GM18873 (cell line): ENCODE results near the gene GPC1.

Experiments used
- ATAC-seq: cut with Tn5 transposase; IDR thresholded peaks from one replicate; pipeline ENCODE4 v1.9.1; 2021; ENCODE audit warnings: mild to moderate bottlenecking, moderate library complexity, moderate number of reproducible peaks; ENCODE audit not compliant: unreplicated experiment, low FRiP score

GPC1 gene

DNA sequence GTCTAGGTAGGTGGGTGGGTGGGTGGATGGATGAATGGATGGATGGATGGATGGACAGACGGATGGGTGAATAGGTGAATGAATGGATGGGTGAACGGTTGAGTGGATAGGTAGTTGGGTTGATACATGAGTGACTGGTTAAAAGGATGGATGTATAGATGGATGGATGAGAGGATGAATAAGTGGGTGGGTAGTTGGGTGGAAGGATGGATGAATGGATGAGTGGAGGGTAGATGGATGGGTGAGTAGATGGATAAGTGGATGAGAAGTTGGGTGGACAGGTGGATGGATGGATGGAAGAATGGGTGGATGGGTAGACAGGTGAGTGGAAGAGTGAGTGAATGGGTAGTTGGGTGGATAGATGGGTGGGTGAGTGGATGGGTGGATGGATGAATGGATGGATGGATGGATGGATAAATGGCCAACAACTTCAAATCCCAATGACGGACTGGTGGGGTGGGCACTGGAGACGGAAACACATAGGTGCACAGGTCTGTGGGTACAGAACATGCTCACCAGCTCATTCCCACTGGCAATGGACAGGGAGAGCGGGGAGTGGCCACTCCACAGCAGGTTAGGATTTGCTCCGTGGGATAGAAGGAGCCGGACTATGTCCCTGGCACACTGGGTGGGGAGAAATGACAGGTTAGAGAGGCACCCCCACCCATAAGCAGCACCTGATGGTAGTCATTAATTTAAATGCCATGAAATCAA, 73.5 kb downstream of the GPC1 start:
- ATAC-seq = no peak

DNA sequence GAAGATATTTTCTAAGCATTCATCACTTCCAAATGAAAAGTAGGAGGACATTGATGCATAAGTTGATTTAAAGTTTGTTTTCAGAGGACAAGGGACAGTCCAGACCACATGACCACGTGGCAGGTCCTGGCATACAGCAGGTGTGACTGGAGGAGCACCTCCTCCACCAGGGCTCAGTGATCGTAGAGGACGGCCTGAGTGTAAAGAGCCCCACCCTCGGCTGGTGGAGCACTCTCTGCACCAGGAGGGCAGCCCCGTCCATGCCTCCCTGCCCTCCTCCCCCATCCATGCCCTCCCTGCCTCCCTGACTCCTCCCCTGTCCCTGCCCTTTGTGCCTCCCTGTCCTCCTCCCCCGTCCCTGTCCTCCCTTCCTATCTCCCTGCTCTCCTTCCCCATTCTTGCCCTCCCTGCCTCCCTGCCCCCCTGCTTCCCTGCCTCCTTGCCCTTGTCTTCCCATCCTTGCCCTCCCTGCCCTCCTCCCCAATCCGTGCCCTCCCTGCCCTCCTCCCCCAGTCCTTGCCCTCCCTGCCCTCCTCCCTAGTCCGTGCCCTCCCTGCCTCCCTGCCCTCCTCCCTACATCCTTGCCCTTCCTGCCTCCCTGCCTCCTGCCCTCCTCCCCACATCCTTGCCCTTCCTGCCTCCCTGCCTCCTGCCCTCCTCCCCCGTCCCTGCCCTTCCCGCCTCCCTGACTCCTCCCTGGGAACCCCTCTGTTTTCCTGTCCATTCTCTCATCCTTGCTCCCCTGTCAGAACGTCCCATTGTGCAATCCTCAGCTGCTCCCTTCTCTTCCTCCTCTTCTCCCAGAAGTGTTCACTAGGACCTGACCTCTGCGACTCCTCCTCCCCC, 74.4 kb downstream of the GPC1 start:
- no peak for ATAC-seq

DNA sequence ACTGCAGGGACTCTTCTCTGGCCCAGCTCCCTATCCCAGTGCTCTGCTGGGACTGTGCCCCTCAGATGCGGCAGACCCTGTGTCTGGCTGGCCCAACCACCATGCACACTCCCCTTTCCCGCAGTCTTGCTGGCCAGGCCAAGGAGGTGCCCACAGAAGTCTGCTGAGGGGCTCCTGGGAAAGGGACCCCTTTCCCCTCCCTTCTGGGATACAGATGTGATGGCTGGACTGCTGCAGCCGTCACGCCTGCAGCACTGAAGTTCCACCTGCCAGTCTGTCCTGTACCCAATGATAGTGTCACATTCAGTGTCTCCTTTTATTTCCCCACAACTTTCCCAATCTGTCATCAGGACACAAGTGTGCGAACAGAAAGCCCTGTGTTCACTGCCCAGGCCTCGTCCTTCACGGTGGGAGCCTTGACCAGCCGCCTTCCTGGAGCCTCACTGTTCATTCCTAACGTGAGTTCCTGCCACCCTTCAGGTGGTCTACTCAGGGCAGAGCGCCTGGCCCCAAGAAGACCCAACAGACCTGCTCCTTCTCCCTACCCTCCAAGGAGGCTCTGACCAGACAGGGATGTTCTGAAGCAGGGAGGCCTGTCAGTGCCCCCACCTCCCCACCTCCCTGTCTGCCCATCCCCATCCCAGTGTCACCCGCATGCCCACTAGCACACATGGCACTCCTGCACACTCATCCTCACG, 75.2 kb downstream of the GPC1 start:
- ATAC-seq = no peak

DNA sequence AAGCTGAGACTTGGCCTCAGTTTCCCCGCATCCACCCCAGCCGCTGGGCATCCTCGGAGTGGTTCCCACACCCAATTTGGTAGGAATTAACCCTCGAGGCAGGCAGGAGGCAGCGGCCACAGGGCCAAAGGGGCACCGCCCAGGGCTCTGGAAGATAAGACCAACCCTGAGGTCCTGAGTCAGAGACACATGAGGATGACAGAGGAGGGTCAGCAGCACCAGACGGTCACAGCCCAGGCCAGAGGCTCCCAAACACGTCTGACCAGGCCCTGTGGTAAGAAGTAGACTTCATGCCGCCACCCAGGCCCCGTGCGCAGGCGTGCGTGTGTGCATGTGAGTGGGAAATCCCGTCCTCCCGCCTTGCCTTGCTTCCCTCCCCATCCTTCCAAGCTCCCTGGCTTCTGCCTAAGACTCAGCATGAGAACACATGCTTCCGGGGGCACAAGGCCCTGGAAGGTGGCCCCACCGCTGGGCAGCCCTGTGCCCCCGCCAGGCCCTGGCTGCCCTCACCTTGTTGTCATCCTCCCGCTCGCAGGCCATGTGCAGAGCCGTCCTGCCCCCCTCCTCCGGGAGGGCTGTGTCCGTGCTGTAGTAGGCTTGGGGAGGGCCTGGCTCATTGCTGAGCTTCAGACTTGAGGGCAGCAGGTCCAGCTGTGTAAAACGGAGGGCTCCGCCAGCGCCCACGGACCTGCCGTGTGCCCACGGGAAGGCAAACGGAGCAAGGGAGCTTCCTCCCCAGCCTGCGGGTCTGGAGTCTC, 76.1 kb downstream of the GPC1 start:
- no peak for ATAC-seq

DNA sequence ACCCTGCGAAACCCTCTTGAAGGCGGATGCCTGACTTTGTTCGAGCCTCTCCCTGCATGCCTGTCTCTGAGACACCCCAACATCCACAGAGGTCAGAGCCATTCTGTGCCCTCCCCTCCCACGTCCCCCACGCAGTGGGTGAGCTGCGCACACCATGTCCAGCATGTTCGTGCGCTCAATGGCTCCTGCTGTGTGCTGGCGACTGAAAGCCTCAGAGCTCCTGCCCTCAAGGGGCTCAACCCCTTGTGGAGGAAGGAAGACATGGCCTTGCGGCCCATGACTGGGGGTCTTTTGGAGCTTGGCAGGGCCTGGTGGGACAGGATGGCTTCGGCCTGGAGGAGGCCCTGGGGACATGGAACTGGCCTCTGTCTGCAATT, 76.6 kb downstream of the GPC1 start:
- ATAC-seq = no peak

DNA sequence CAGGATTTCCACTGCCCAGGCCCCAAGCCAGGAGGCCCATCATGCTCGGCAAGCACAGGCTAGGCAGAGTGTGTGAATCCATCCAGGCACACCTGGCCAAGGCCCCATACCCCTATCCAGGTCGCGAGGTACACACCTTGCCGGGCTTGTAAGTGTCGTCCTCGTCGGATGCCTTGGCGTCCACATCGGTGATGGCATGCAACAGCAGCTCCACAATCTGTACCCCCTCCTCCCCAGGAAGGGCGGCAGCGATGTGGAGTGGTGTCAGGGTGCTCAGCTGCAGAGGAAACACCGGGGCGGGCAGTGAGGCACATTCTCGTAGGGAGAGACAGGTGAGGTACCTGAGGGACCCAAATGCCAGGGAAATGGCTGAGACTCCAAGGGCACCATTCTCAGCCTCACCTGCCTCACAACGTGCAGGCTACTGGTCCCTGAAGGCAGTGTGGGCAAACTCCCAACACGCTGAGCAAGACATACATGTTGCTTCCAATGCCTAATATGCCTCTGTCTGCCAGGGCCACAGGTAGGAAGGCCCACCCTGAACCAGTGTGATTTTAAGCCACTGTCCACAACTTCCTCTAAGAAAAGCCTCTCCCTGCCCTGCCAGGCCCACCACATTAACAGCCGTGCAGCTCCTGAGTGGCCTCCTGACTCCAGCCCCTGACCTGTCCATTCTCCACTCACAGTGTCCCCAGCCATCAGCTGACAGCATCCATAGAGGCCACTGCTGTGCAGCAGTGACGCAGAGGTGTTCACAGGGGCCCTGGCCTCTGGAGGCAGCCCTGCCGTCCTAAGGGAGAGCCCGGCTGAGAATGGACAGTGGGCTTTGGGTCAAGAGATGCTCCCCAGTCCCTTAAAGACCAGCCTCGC, 77.4 kb downstream of the GPC1 start:
- ATAC-seq = no peak

DNA sequence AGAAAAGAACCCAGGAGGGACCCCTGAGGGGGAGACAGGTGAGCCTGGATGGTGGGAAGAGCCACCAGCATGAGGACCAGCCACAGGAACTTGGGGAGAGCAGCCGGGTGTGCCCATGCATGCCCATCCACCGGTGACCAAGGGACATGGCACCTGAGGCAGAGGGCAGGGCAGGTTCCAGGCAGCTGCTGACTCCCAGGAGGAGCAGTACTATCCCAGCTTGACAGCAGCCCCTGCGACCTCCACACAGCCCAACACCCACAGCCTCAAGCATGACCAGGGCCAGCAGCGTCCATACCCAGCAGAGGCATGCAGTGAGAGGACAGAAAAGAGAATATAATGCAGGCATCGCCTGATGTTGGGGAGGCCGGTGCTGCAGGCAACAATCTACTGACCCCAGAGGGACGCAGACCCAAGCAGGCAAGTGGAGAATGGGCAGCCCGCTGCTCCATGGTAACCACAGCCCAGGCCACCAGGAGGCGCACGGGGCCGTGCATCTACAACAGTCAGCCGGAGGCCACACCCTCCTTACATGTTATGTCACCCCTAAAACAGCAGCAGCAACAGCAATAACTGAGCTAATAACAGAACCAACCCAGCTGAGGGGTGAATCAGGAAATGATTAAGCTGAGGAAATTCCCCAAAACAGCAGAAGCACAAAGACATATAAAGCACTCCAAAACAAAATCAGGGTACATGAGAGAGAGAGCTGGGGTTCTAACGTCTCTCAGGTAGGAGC, 78.3 kb downstream of the GPC1 start:
- ATAC-seq = peak; percentile 89

DNA sequence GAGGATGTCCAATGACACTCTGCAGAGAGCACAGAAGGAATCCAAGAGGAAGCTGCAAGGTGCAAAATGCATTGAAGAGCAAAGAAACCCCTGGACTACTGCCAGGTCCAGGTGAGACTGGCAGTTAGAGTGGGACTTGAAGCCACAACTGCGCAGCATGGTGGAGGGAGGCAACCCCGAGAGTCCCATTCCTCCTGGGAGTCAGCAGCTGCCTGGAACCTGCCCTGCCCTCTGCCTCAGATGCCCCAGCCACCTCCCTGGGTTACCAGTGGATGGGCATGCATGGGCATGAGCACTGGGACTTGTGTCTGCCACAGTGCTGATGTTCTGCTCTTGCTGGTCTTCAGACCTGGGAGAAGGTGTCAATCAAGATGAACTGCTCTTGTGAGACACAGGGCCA, 79.2 kb downstream of the GPC1 start:
- no peak for ATAC-seq

DNA sequence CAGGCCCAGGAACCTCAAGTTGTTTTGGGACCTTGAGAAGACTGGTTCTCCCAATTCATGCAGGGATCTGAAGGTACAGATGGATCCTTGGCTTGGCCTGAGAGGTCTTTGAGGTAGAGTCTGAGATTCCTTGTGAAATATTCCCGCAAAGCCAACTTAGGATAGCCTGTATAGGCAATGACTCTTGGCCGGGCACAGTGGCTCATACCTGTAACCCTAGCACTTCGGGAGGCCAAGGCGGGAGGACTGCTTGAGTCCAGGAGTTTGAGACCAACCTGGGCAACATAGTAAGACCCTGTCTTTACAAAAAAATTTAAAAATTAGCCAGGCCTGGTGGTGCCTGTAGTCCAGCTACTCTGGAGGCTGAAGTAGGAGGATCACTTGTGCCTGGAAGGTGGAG, 81.9 kb downstream of the GPC1 start:
- ATAC-seq = no peak
